ENCODE results near the gene CCL27. TPM values are rescaled to one million over a fixed set of nuclear protein-coding genes. Genes with fewer than 3 reads are reported as not detected.
A peak's percentile ranks its signal among the peaks of the same experiment; 100 is the strongest.

CCL27 gene
- total RNA-seq, 1 experiment from 2014 or later: 0.68 TPM

DNA sequence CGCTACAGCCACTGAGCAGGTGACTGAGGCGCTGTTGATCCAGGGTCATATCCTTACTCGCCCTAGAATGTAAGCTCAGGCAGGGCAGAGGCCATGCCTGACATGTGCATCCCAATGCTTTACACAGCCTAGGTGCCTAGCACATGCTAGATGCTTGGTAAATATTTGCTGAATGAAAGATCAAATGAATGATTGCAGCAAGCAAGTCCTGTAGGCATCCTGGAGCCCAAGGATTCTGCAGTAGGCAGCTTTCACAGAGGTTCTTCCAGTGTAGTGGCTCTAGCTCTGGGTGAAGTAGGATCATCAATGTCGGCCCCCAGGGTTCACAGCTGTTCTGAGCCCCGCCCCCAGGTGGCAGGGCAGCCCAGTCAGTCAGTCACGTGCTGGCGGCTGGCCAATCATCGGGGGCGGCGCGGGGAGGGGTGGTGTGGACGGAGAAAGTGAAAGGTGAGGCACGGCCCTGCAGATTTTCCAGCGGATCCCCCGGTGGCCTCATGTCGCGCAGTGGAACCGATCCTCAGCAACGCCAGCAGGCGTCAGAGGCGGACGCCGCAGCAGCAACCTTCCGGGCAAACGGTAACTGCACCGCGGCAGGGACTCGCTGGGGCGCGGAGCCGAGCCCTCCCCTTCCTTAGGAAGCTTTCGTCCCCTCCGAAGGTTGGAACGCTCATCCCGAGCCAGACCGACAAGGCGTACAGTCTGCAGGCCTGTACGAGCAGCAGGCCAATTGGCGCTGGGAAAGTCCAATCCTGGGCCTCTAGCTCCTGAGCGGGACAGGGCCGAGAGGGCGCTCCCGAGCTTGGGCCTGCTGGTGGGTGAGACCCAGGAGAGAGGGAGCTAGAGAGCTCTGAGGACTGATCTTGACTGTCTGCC, 16.0 kb downstream of the CCL27 start, which contains the start of gene GALT (continued):
- TF ChIP-seq, protein P1, sequence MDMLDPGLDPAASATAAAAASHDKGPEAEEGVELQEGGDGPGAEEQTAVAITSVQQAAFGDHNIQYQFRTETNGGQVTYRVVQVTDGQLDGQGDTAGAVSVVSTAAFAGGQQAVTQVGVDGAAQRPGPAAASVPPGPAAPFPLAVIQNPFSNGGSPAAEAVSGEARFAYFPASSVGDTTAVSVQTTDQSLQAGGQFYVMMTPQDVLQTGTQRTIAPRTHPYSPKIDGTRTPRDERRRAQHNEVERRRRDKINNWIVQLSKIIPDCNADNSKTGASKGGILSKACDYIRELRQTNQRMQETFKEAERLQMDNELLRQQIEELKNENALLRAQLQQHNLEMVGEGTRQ (CRISPR knock-in tag; IDR thresholded peaks at IDR 0.05): peak; percentile 100
- TF ChIP-seq, protein P2, sequence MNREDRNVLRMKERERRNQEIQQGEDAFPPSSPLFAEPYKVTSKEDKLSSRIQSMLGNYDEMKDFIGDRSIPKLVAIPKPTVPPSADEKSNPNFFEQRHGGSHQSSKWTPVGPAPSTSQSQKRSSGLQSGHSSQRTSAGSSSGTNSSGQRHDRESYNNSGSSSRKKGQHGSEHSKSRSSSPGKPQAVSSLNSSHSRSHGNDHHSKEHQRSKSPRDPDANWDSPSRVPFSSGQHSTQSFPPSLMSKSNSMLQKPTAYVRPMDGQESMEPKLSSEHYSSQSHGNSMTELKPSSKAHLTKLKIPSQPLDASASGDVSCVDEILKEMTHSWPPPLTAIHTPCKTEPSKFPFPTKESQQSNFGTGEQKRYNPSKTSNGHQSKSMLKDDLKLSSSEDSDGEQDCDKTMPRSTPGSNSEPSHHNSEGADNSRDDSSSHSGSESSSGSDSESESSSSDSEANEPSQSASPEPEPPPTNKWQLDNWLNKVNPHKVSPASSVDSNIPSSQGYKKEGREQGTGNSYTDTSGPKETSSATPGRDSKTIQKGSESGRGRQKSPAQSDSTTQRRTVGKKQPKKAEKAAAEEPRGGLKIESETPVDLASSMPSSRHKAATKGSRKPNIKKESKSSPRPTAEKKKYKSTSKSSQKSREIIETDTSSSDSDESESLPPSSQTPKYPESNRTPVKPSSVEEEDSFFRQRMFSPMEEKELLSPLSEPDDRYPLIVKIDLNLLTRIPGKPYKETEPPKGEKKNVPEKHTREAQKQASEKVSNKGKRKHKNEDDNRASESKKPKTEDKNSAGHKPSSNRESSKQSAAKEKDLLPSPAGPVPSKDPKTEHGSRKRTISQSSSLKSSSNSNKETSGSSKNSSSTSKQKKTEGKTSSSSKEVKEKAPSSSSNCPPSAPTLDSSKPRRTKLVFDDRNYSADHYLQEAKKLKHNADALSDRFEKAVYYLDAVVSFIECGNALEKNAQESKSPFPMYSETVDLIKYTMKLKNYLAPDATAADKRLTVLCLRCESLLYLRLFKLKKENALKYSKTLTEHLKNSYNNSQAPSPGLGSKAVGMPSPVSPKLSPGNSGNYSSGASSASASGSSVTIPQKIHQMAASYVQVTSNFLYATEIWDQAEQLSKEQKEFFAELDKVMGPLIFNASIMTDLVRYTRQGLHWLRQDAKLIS (CRISPR knock-in tag; IDR thresholded peaks at IDR 0.05; ENCODE audit: borderline replicate concordance): no peak
- TF ChIP-seq PRRX2 (CRISPR knock-in tag; IDR thresholded peaks at IDR 0.05) (no peak), FOXP1 (CRISPR knock-in tag; IDR thresholded peaks at IDR 0.05; ENCODE audit: borderline replicate concordance) (peak; percentile 60; the same call in 1 of the 2 replicates), SP1 (CRISPR knock-in tag; conservative IDR thresholded peaks at IDR 0.05) (peak; percentile 79), ZNF232 (CRISPR knock-in tag; IDR thresholded peaks at IDR 0.05) (no peak), JAZF1 (CRISPR knock-in tag; IDR thresholded peaks at IDR 0.05) (no peak), CREM (CRISPR knock-in tag; IDR thresholded peaks at IDR 0.05) (no peak), ZNF396 (CRISPR knock-in tag; IDR thresholded peaks at IDR 0.05; ENCODE audit: borderline replicate concordance) (no peak), CREB1 (CRISPR knock-in tag; IDR thresholded peaks at IDR 0.05) (peak; percentile 48; the same call in 1 of the 2 replicates), IRF2 (CRISPR knock-in tag; IDR thresholded peaks at IDR 0.05; ENCODE audit: borderline replicate concordance, low read depth) (no peak), HMGA2 (CRISPR knock-in tag; IDR thresholded peaks at IDR 0.05) (no peak)
- TF ChIP-seq, protein P3, sequence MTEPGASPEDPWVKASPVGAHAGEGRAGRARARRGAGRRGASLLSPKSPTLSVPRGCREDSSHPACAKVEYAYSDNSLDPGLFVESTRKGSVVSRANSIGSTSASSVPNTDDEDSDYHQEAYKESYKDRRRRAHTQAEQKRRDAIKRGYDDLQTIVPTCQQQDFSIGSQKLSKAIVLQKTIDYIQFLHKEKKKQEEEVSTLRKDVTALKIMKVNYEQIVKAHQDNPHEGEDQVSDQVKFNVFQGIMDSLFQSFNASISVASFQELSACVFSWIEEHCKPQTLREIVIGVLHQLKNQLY (CRISPR knock-in tag; IDR thresholded peaks at IDR 0.05): no peak
- TF ChIP-seq, protein P4, sequence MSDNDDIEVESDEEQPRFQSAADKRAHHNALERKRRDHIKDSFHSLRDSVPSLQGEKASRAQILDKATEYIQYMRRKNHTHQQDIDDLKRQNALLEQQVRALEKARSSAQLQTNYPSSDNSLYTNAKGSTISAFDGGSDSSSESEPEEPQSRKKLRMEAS (CRISPR knock-in tag; IDR thresholded peaks at IDR 0.05): peak; percentile 87

DNA sequence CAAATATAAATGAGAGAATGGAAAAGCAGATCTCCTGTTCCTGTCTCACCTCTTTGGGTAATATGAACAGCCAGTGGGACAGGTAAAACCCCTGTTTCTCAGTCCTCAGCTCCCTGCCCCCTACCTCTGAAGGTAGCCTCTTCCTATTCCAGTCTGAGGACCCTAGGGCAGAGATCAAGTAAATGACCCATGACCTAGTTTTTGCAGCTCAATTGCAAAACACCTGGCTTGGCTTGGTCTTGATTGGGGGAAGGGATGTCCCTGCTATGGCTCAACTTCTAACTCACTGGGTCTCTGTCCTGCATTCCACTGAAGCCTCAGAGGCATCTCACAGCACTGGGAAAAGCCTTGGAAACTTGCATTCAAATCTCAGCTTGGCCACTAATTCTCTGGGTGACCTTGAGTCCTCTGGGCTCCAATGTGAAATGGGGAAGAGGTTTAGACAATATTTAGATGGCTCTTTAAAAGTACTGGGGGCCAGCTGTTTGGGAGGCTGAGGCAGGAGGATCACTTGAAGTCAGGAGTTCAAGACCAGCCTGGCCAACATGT, 17.6 kb downstream of the CCL27 start:
- no peak for DNase-seq (ENCODE audit: low spot score)
- peaks cover 33% of the 10 kb centered on the region for H3K4me1 Mint-ChIP-seq
- H3K27ac Mint-ChIP-seq: peak overlapping the region; percentile 89
- H3K27me3 Mint-ChIP-seq (ENCODE audit: low read depth): no peaks in the 10 kb centered on the region
- peak; percentile 1; the same call in 1 of the 2 replicates for ATAC-seq
- CTCF ChIA-PET: interaction anchor here (0.7 to 5.6 kb wide), 8 partner anchors 9 to 427 kb away, joined by 3 to 94 read pairs (median 4); partner anchors contain the start of genes RPP25L and SIGMAR1
- H3K36me3 Mint-ChIP-seq: peaks cover 18% of the 10 kb centered on the region
- POLR2A ChIA-PET: interaction anchor here (0.9 to 2.0 kb wide), 3 partner anchors 10 to 20 kb away, joined by 3 to 8 read pairs (median 6); no protein-coding TSS in a partner anchor
- H3K4me3 Mint-ChIP-seq: peak overlapping the region; percentile 39
- H3K9me3 Mint-ChIP-seq: no peaks in the 10 kb centered on the region
- 0 out of 2 replicates have a peak, but pooled peaks have one; percentile 34 for TF ChIP-seq GABPB1 (CRISPR knock-in tag; IDR thresholded peaks at IDR 0.05)
- TF ChIP-seq, protein P5, sequence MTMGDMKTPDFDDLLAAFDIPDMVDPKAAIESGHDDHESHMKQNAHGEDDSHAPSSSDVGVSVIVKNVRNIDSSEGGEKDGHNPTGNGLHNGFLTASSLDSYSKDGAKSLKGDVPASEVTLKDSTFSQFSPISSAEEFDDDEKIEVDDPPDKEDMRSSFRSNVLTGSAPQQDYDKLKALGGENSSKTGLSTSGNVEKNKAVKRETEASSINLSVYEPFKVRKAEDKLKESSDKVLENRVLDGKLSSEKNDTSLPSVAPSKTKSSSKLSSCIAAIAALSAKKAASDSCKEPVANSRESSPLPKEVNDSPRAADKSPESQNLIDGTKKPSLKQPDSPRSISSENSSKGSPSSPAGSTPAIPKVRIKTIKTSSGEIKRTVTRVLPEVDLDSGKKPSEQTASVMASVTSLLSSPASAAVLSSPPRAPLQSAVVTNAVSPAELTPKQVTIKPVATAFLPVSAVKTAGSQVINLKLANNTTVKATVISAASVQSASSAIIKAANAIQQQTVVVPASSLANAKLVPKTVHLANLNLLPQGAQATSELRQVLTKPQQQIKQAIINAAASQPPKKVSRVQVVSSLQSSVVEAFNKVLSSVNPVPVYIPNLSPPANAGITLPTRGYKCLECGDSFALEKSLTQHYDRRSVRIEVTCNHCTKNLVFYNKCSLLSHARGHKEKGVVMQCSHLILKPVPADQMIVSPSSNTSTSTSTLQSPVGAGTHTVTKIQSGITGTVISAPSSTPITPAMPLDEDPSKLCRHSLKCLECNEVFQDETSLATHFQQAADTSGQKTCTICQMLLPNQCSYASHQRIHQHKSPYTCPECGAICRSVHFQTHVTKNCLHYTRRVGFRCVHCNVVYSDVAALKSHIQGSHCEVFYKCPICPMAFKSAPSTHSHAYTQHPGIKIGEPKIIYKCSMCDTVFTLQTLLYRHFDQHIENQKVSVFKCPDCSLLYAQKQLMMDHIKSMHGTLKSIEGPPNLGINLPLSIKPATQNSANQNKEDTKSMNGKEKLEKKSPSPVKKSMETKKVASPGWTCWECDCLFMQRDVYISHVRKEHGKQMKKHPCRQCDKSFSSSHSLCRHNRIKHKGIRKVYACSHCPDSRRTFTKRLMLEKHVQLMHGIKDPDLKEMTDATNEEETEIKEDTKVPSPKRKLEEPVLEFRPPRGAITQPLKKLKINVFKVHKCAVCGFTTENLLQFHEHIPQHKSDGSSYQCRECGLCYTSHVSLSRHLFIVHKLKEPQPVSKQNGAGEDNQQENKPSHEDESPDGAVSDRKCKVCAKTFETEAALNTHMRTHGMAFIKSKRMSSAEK (CRISPR knock-in tag; IDR thresholded peaks at IDR 0.05; ENCODE audit: borderline replicate concordance): no peak
- no peak for TF ChIP-seq NR1H2 (CRISPR knock-in tag; IDR thresholded peaks at IDR 0.05)
- TF ChIP-seq, protein P4 (CRISPR knock-in tag; IDR thresholded peaks at IDR 0.05): no peak
- TF ChIP-seq, protein P6, sequence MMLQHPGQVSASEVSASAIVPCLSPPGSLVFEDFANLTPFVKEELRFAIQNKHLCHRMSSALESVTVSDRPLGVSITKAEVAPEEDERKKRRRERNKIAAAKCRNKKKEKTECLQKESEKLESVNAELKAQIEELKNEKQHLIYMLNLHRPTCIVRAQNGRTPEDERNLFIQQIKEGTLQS (CRISPR knock-in tag; conservative IDR thresholded peaks at IDR 0.05): no peak
- no peak for TF ChIP-seq GRHL2 (CRISPR knock-in tag; IDR thresholded peaks at IDR 0.05; ENCODE audit: insufficient replicate concordance, severe bottlenecking)
- no peak for TF ChIP-seq NFE2L1 (CRISPR knock-in tag; IDR thresholded peaks at IDR 0.05)
